ENCODE data around the gene CLCF1.

DNA sequence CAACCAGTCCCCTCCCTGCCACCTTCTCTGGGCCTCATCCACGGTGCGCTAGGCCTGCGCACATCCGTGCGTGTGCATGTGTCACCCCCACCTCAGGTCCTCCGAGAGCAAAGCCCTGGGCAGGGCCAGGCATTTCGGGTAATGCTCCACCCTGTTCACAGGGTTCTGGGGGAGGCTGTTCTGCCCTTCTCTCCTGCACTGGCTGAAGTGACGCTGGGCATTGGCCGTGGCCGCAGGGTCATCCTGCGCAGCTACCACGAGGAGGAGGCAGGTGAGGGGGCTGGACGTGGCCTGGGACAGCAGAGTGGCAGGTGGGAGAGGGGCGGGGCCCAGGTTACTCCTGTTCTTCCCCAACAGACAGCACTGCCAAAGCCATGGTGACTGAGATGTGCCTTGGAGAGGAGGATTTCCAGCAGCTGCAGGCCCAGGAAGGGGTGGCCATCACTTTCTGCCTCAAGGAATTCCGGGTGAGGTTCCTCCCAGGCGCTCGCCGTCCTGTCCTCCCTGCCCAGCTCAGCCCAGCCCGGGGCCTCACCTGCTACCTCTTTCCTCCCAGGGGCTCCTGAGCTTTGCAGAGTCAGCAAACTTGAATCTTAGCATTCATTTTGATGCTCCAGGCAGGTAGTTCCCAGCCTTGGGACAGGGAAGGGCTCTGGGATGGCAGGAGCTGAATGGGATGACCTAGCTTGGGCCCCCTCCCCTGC is 22.3 kb upstream of the CLCF1 start:
- TF ChIP-seq, protein P1, sequence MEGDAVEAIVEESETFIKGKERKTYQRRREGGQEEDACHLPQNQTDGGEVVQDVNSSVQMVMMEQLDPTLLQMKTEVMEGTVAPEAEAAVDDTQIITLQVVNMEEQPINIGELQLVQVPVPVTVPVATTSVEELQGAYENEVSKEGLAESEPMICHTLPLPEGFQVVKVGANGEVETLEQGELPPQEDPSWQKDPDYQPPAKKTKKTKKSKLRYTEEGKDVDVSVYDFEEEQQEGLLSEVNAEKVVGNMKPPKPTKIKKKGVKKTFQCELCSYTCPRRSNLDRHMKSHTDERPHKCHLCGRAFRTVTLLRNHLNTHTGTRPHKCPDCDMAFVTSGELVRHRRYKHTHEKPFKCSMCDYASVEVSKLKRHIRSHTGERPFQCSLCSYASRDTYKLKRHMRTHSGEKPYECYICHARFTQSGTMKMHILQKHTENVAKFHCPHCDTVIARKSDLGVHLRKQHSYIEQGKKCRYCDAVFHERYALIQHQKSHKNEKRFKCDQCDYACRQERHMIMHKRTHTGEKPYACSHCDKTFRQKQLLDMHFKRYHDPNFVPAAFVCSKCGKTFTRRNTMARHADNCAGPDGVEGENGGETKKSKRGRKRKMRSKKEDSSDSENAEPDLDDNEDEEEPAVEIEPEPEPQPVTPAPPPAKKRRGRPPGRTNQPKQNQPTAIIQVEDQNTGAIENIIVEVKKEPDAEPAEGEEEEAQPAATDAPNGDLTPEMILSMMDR (IDR thresholded peaks at IDR 0.05) = no peak
- TF ChIP-seq POLR2A (IDR thresholded peaks at IDR 0.05) (no peak), EP300 (IDR thresholded peaks at IDR 0.05) (no peak)

All from stomach (tissue), 4 donors.